ENCODE data around the gene NDUFAB1. TPM values are rescaled to one million over a fixed set of nuclear protein-coding genes. Genes with fewer than 3 reads are reported as not detected.
"Not testable (repeated sequence)": the region's sequence is repeated elsewhere in the genome, so short reads cannot be mapped to it uniquely, and the experiment has no call there.

The NDUFAB1 gene
- total RNA-seq, 1 donor from 2014 or later = 621 TPM

DNA sequence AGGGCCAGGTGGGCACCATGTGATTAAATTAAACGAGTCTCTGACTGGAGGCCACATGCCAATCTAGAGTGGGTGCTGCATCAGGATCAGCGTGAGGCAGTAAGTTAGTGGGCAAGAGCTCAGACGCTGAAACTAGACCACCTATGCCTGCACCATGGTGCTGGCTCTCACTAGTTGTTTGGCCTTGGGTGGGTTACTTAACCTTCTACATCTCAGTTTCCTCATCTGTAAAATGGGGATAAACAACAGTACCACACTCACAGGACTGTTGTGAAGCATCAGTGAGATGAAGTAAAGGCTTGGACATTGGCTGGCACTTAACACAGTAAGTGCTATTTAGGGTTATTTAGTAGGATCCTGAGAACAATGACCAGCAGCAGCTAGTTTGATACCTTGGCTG is 5.9 kb downstream of the NDUFAB1 start:
- intact Hi-C loops (cut with micrococcal nuclease) = no loop called here
- no peak for ATAC-seq
- no peak for DNase-seq

GRCh38 chr16:23587726-23588125 is 8.4 kb downstream of the NDUFAB1 start:
- intact Hi-C loops (cut with micrococcal nuclease) = no loop called here
- DNase-seq = peak; percentile 53
- peak; percentile 56 for ATAC-seq

DNA sequence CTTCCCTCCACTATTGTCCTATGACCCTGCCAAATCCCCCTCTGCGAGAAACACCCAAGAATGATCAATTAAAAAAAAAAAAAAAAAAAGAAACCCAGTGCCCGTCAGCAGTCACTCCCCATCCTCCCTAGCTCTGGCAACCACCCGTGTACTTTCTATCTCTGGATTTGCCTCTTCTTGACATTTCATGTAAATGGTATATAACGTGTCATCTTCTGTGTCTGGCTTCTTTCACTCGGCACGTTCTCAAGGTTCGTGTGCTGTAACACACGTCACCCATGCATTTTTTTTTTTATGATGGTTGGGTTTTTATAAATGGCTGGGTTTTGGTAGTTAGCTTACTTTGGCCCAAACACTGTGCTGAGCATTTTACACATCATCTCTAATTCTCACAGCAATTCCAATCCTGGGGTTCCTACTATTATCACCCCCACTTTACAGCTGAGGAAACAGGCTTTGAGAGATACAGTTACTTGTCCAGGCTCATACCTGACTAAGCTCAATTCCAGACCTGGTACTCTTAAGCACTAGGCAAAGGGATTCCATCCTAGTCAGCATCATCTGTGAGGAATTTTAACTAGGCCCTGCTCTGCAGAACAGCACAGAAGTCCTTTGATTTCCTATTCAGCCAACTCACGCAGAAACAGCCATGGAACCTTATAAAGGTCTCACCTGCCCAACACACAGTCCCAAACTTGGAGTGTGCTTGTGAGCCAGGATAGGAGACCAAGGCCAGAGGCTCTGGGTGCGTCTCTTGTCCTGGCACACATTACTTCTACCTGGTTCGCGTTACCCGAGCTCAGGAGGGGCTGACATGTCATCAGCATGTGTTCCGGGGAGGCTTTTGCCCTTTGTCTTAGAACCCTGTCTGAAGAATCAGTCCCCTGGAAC is 11.7 kb downstream of the NDUFAB1 start:
- ATAC-seq (peak; percentile 72), DNase-seq (no peak)
- intact Hi-C loops (cut with micrococcal nuclease) = no loop called here

DNA sequence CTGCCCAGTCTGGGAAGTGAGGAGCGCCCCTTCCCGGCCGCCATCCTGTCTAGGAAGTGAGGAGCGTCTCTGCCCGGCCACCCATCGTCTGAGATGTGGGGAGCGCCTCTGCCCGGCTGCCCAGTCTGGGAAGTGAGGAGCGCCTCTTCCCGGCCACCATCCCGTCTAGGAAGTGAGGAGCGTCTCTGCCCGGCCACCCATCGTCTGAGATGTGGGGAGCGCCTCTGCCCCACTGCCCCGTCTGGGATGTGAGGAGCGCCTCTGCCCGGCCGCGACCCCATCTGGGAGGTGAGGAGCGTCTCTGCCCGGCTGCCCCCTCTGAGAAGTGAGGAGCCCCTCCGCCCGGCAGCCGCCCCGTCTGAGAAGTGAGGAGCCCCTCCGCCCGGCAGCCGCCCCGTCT is 12.8 kb downstream of the NDUFAB1 start:
- intact Hi-C loops (cut with micrococcal nuclease); ATAC-seq; DNase-seq: not testable (repeated sequence)

GRCh38 chr16:23581764-23582163 is 14.4 kb downstream of the NDUFAB1 start:
- DNase-seq = no peak
- intact Hi-C loops (cut with micrococcal nuclease) = no loop called here
- ATAC-seq = no peak

- intact Hi-C loops (cut with micrococcal nuclease) = no loop called here
- DNase-seq (no peak), ATAC-seq (no peak)
Measured at GRCh38 chr16:23580391-23580790, 15.7 kb downstream of the NDUFAB1 start.

GRCh38 chr16:23579371-23579770 is 16.7 kb downstream of the NDUFAB1 start:
- DNase-seq (no peak), ATAC-seq (no peak)
- intact Hi-C loops (cut with micrococcal nuclease) = no loop called here

DNA sequence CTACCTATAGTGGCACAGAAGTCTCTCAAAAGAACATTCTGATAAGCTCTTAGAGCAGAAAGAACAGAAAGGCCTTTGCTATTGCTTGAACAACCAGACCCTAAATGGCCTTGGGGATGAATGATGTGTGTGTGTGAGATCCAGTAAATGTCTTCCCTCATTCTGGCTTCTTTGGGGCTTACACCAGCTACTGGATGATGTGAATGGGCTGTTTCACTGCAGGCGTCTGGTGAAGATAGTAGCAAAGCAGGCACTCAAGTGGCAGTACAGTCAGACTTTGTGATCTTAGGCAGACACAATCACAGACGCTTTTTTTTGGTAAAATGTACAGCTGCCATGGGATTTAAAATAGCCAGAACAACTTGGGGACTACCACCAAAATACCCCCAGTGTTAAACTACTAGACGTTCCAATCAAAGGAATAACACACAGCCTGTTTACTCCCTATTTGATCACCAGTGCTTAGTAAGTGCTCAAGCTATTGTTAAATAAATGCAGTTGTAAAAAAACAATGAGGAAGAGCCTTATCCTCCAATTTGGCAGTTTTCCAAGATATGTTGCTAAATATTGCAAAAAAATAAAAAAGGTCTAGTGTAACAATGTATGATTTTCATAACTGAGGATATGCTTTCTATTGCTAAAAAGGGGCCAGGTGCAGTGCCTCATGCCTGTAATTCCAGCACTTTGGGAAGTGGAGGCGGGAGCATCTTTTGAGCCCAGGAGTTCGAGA is 17.9 kb downstream of the NDUFAB1 start:
- intact Hi-C loops (cut with micrococcal nuclease) = no loop called here
- no peak for DNase-seq
- ATAC-seq = no peak

DNA sequence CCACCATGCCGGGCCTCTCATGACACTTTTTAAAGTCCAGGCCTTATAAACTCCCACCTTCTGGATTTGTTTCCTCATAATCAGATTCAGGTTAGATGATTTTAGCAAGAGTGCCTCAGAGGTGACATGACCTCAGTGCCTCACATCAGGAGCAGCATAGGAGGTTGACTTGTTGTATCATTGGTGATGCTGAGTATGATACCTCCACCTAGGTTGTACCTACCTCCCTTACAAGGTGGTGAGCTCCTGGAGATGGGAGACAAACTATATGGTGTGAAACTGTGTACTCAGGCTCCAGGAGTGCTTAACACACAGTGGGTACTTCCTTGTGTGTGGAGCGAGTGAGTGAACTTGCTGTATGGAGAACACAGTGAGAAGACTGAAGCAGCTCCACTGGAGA is 18.6 kb downstream of the NDUFAB1 start:
- no peak for ATAC-seq
- intact Hi-C loops (cut with micrococcal nuclease) = no loop called here
- no peak for DNase-seq

GRCh38 chr16:23575834-23576233 is 20.3 kb downstream of the NDUFAB1 start:
- intact Hi-C loops (cut with micrococcal nuclease) = no loop called here
- ATAC-seq = no peak
- no peak for DNase-seq

- ATAC-seq (no peak), DNase-seq (no peak)
- intact Hi-C loops (cut with micrococcal nuclease) = no loop called here
Measured at GRCh38 chr16:23573817-23574216, 22.3 kb downstream of the NDUFAB1 start.

DNA sequence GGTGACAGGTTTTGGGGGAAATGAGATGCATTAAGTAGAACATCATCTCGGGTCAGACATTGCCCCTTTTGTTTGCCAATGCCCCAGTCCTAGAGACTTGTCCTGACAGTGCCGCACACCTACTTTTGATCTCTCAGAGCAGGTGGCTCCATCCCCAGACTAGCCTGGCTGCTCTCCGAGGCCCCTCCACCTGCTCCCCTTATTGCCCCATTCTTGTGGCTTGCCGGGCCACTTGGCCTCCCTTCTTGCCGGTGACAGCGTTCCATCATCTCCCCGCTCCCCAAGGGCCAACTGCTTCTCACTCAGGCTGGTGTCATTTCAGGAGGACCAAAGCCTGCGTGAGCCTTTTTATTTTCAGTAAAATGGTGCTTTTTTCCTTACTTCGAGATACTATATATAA is 23.7 kb downstream of the NDUFAB1 start:
- intact Hi-C loops (cut with micrococcal nuclease) = no loop called here
- ATAC-seq = no peak

DNA sequence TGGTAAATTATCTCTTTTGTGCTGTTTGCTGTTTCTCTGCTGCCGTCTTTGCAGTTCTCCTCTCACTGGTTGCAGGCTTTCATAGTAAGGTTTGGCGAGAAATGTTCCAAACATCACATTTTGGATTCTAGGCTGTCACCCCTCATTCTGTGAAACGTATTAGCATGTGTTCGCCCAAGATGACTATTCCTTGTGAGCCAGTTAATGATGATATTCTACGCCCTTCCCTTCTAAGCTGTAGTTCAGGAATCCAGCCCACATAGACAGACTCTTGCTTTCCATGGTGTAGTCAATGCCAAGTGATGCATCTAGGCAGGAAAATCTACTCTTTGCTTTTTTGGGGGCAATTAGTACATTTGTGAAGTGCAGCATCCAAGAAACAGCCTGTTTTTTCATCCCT is 24.2 kb downstream of the NDUFAB1 start:
- ATAC-seq = no peak
- intact Hi-C loops (cut with micrococcal nuclease) = no loop called here
- DNase-seq = no peak

More for the DNA sequence above, 23.7 kb downstream of the NDUFAB1 start:
- DNase-seq = no peak

GRCh38 chr16:23570992-23571632 is 25.0 kb downstream of the NDUFAB1 start:
- DNase-seq (no peak), ATAC-seq (peak; percentile 20)
- intact Hi-C loops (cut with micrococcal nuclease) = no loop called here

DNA sequence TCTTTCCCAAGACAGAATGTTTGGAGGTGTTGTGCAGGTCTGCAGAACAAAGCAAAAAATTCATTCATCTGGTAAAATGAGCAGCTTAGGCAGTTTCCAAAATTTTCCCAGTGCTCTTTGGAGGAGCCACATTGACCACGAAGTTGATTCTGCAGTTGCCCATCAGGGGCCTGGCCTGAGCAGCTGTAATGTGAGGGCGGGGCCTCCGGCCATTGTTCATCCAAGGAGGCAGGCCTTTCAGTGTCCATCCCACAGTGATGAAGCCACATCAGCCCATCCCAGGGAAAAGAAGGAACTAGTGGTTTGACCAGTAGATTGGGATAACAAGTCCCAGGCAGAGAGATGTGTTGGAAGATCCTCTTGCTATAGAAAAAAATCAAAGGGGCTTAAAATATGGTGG is 28.5 kb downstream of the NDUFAB1 start:
- intact Hi-C loops (cut with micrococcal nuclease) = no loop called here
- DNase-seq = no peak
- ATAC-seq = no peak

DNA sequence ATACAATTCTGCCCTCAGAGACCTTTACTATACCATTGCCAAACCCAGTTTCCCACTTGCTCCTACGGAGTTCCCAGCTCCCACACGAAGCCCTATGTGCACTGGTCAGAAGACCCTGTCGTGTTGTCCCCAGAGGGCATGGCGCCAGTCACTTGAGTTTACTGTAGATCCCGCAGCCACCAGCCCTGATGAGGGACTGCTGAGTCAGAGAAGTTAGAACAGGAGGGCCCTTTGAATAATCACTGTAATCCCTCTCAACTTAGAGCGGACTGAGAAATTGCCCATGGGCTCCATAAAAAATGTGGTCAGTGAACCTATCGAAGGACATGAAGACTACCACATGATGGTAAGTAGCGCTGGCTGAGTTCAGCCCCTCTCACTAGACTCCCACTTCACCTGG is 29.4 kb downstream of the NDUFAB1 start:
- intact Hi-C loops (cut with micrococcal nuclease) = no loop called here
- DNase-seq (no peak), ATAC-seq (no peak)

DNA sequence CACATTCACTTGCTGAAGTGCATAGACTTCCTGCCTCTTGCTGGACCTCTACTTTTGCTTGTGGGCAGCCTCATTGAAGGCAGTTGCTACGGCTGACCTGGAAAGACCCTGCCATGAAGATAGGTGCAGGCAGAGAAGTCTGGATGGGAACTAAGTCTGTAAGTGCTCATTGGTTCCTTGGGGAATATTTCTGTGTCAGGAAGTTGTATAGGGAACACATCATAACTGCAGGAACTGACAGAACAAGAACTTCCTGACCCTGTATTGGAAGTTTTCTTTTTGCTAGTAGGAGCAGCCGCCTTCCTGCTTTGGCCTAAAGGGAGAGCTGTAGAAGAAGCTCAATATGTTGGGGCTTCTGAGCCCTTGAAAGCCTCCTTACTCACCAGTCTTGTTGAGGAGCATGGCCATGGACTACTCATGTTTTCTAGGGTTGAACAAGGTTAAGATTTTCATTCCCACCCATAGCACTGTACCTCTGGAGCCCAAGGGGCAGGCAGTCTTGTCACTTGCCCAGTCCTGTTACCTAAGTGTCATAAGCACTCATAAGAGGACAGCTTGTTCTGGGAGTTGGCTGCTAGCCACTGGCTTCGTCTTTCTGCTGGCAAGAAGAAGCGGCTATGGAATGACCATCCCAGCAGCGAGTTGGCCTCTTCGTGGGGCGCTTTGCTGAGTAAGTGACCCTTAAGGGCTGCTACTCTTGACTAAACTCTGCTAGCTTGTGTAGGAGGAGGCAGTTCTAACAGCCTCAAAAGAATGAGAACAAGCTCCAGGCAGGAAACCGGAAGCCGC is 31.3 kb downstream of the NDUFAB1 start:
- intact Hi-C loops (cut with micrococcal nuclease) = no loop called here
- ATAC-seq (peak; percentile 92), DNase-seq (peak; percentile 80)

GRCh38 chr16:23563186-23563585 is 32.9 kb downstream of the NDUFAB1 start:
- intact Hi-C loops (cut with micrococcal nuclease) = no loop called here
- DNase-seq = no peak
- no peak for ATAC-seq

- intact Hi-C loops (cut with micrococcal nuclease) = no loop called here
- DNase-seq (no peak), ATAC-seq (no peak)
Measured at GRCh38 chr16:23562505-23562904, 33.6 kb downstream of the NDUFAB1 start.

All from left ventricle myocardium superior (tissue), 1 donor.